Glomerular visceral epithelial cell (primary cell): ENCODE measurements around the gene C17orf113.
A peak's percentile ranks its signal among the peaks of the same experiment; 100 is the strongest.

ENCODE experiments used
- DNase-seq: peaks from one replicate; pipeline ENCODE4 v3.0.0-alpha.2; 2016; ENCODE audit errors: extremely low spot score

Gene C17orf113

GRCh38 chr17:42050393-42051012, at the start of gene C17orf113:
C17orf113 (minus strand) TSS chr17:42050601; CDS start chr17:42043376, 7,225 bp downstream.
- DNase-seq, result peak; percentile 53

- DNase-seq, result no peak
These were observed 48.5 kb upstream of the C17orf113 start for GRCh38 chr17:42098730-42099399.

- DNase-seq, result no peak
These were observed 47.6 kb upstream of the C17orf113 start, which contains the start of gene ZNF385C for GRCh38 chr17:42097691-42098631. ZNF385C (minus strand) TSS chr17:42098473; CDS start chr17:42063056, 35,417 bp downstream.

- no peak for DNase-seq
These were observed 46.1 kb upstream of the C17orf113 start for GRCh38 chr17:42096360-42097111.

- DNase-seq, result no peak
These were observed 44.1 kb upstream of the C17orf113 start for GRCh38 chr17:42094375-42095069.

GRCh38 chr17:42092939-42093338, 42.5 kb upstream of the C17orf113 start:
- no peak for DNase-seq

GRCh38 chr17:42090964-42091790, 40.8 kb upstream of the C17orf113 start:
- DNase-seq, result no peak

GRCh38 chr17:42088736-42089135, 38.3 kb upstream of the C17orf113 start:
- DNase-seq, result no peak

GRCh38 chr17:42087736-42088705, 37.6 kb upstream of the C17orf113 start:
- DNase-seq, result no peak

GRCh38 chr17:42087042-42087701, 36.8 kb upstream of the C17orf113 start:
- DNase-seq, result no peak

GRCh38 chr17:42081516-42082129, 31.2 kb upstream of the C17orf113 start:
- no peak for DNase-seq

- DNase-seq, result no peak
These were observed 29.1 kb upstream of the C17orf113 start for GRCh38 chr17:42079541-42079940.

- DNase-seq, result no peak
These were observed 28.1 kb upstream of the C17orf113 start for GRCh38 chr17:42078396-42079043.

GRCh38 chr17:42077755-42078154, 27.4 kb upstream of the C17orf113 start:
- DNase-seq, result no peak

- DNase-seq, result no peak
These were observed 26.6 kb upstream of the C17orf113 start for GRCh38 chr17:42076797-42077559.

GRCh38 chr17:42075789-42076188, 25.4 kb upstream of the C17orf113 start:
- DNase-seq, result no peak
